Measurements from ENCODE around the gene MYCN.

Gene MYCN

GRCh38 chr2:15942711-15943345 is 2.5 kb downstream of the MYCN start:
- peaks cover 93% of the 10 kb centered on the region for H3K27me3 ChIP-seq
- no peaks in the 10 kb centered on the region for H3K9me3 ChIP-seq
- peaks cover 2 to 21% of the 10 kb centered on the region in 2 experiments for H3K4me1 ChIP-seq (ENCODE audit: control insufficient read depth in 1 of 2, insufficient read depth in 1 of 2, low read depth in 1 of 2, low read length in 1 of 2)
- H3K36me3 ChIP-seq: no peaks in the 10 kb centered on the region
- H3K4me3 ChIP-seq (ENCODE audit: low read depth in 1 of 2, low read length in 1 of 2): no peak overlapping the region
- H3K27ac ChIP-seq: no peak overlapping the region
- no peak for TF ChIP-seq CTCF (IDR thresholded peaks at IDR 0.05)

GRCh38 chr2:15943378-15944280 is 3.3 kb downstream of the MYCN start:
- Histone ChIP-seq H3K27ac (no peak overlapping the region), H3K9me3 (no peaks in the 10 kb centered on the region), H3K27me3 (peaks cover 85% of the 10 kb centered on the region), H3K4me1 (ENCODE audit: control insufficient read depth in 1 of 2, insufficient read depth in 1 of 2, low read depth in 1 of 2, low read length in 1 of 2) (peaks cover 2 to 21% of the 10 kb centered on the region in 2 experiments), H3K4me3 (ENCODE audit: low read depth in 1 of 2, low read length in 1 of 2) (no peak overlapping the region), H3K36me3 (no peaks in the 10 kb centered on the region)
- no peak for TF ChIP-seq CTCF (IDR thresholded peaks at IDR 0.05)

GRCh38 chr2:15944325-15945017 is 4.1 kb downstream of the MYCN start:
- no peak overlapping the region for H3K27ac ChIP-seq
- H3K4me3 ChIP-seq (ENCODE audit: low read depth in 1 of 2, low read length in 1 of 2): no peak overlapping the region
- H3K4me1 ChIP-seq (ENCODE audit: control insufficient read depth in 1 of 2, insufficient read depth in 1 of 2, low read depth in 1 of 2, low read length in 1 of 2): peaks cover 2 to 21% of the 10 kb centered on the region in 2 experiments
- no peaks in the 10 kb centered on the region for H3K9me3 ChIP-seq
- TF ChIP-seq CTCF (IDR thresholded peaks at IDR 0.05): no peak
- H3K27me3 ChIP-seq: peaks cover 76% of the 10 kb centered on the region
- no peaks in the 10 kb centered on the region for H3K36me3 ChIP-seq

GRCh38 chr2:15945909-15946705 is 5.8 kb downstream of the MYCN start:
- H3K4me1 ChIP-seq (ENCODE audit: control insufficient read depth in 1 of 2, insufficient read depth in 1 of 2, low read depth in 1 of 2, low read length in 1 of 2): peaks cover 0 to 9% of the 10 kb centered on the region in 2 experiments
- H3K4me3 ChIP-seq (ENCODE audit: low read depth in 1 of 2, low read length in 1 of 2): no peak overlapping the region
- peaks cover 60% of the 10 kb centered on the region for H3K27me3 ChIP-seq
- H3K36me3 ChIP-seq: no peaks in the 10 kb centered on the region
- H3K27ac ChIP-seq: no peak overlapping the region
- no peak for TF ChIP-seq CTCF (IDR thresholded peaks at IDR 0.05)
- no peaks in the 10 kb centered on the region for H3K9me3 ChIP-seq

- H3K4me1 ChIP-seq (ENCODE audit: control insufficient read depth in 1 of 2, insufficient read depth in 1 of 2, low read depth in 1 of 2, low read length in 1 of 2): peaks cover 0 to 2% of the 10 kb centered on the region in 2 experiments
- no peak overlapping the region for H3K4me3 ChIP-seq (ENCODE audit: low read depth in 1 of 2, low read length in 1 of 2)
- no peaks in the 10 kb centered on the region for H3K9me3 ChIP-seq
- H3K27ac ChIP-seq: no peak overlapping the region
- no peaks in the 10 kb centered on the region for H3K36me3 ChIP-seq
- H3K27me3 ChIP-seq: peaks cover 51% of the 10 kb centered on the region
- TF ChIP-seq CTCF (IDR thresholded peaks at IDR 0.05): no peak
Observed at GRCh38 chr2:15946983-15947382, 6.6 kb downstream of the MYCN start.
